HL-60 (cell line): ENCODE measurements around the gene TBCA.

Experiments used
- DNase-seq, 2 experiments: peaks; one replicate each; pipeline ENCODE4 v3.0.0-alpha.2; 2010 to 2020; ENCODE audit warnings: low read depth in 1 of 2, low spot score in 1 of 2
- H3K27ac ChIP-seq: fragments of 250-450 bp; sonication (Bioruptor Pico); replicated peaks from 2 replicates; pipeline ENCODE4 v1.5.1; 2020; ENCODE audit warnings: mild to moderate bottlenecking, moderate library complexity
- H3K27me3 ChIP-seq: fragments of 250-450 bp; sonication (Bioruptor Pico); 2 replicates; pipeline ENCODE4 v1.5.1; 2021; ENCODE audit warnings: mild to moderate bottlenecking, moderate library complexity; ENCODE audit not compliant: insufficient read depth, poor library complexity, severe bottlenecking
- H3K4me3 ChIP-seq: replicated peaks from 2 replicates; pipeline ENCODE4 v1.5.1; 2011; ENCODE audit warnings: mild to moderate bottlenecking, control low read depth, low read length; ENCODE audit not compliant: insufficient read depth
- GABPA ChIP-seq: IDR thresholded peaks from 2 replicates; pipeline ENCODE4 v1.6.1; 2012; ENCODE audit warnings: low read depth
- POLR2AphosphoS5 ChIP-seq: IDR thresholded peaks from 2 replicates; pipeline ENCODE4 v1.6.1; 2012; ENCODE audit warnings: low read depth
- SPI1 ChIP-seq: IDR thresholded peaks from 2 replicates; pipeline ENCODE4 v1.6.1; 2012; ENCODE audit warnings: low read depth, mild to moderate bottlenecking, borderline replicate concordance
- TF ChIP-seq, protein P1 (sequence below): IDR thresholded peaks from 2 replicates; pipeline ENCODE4 v1.6.1; 2012; ENCODE audit warnings: low read depth; ENCODE audit not compliant: insufficient replicate concordance
- TF ChIP-seq, protein P2 (sequence below): IDR thresholded peaks from one replicate; pipeline ENCODE4 v1.5.1; 2011; ENCODE audit warnings: low read length, control low read depth, inconsistent platforms; ENCODE audit not compliant: insufficient read depth

The TBCA gene

DNA sequence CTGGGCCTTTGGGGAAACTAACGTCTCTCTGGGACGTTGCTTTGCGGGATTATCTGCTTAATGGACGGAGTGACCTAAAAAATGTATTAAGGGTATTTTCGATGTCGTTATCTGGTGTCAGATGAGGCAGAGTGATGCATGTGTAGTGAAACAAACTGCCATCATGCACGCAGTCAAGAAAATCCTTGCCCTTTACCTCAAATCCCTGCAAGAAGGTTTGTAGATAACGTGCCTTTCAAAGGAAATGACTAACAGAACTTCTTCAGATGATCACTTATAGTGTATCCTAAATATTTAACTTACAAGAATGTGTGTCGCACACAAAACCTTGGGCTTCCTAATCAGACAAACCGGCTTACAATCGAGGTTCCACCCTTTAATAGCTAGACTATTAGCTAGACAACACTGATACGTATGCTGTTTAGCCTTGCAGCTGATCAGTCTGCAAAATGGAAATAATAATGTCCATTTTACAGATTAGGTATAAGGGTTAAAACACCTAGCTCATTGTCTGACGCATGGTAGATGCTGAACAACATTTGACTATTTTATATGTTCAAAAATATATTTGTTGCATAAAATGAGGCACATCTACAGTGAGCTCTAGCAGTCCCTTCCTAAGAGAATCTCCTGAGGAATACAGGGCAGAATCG lies 541 bp upstream of the TBCA start:
- no peak for DNase-seq
- Histone ChIP-seq H3K27me3 (no peaks in the 10 kb centered on the region), H3K4me3 (peak overlapping the region; percentile 55), H3K27ac (peak overlapping the region; percentile 32; the same call in 1 of the 2 replicates)
- no peak for TF ChIP-seq POLR2AphosphoS5
- TF ChIP-seq SPI1, result no peak
- TF ChIP-seq, protein P1, sequence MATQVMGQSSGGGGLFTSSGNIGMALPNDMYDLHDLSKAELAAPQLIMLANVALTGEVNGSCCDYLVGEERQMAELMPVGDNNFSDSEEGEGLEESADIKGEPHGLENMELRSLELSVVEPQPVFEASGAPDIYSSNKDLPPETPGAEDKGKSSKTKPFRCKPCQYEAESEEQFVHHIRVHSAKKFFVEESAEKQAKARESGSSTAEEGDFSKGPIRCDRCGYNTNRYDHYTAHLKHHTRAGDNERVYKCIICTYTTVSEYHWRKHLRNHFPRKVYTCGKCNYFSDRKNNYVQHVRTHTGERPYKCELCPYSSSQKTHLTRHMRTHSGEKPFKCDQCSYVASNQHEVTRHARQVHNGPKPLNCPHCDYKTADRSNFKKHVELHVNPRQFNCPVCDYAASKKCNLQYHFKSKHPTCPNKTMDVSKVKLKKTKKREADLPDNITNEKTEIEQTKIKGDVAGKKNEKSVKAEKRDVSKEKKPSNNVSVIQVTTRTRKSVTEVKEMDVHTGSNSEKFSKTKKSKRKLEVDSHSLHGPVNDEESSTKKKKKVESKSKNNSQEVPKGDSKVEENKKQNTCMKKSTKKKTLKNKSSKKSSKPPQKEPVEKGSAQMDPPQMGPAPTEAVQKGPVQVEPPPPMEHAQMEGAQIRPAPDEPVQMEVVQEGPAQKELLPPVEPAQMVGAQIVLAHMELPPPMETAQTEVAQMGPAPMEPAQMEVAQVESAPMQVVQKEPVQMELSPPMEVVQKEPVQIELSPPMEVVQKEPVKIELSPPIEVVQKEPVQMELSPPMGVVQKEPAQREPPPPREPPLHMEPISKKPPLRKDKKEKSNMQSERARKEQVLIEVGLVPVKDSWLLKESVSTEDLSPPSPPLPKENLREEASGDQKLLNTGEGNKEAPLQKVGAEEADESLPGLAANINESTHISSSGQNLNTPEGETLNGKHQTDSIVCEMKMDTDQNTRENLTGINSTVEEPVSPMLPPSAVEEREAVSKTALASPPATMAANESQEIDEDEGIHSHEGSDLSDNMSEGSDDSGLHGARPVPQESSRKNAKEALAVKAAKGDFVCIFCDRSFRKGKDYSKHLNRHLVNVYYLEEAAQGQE, result no peak
- TF ChIP-seq GABPA, result no peak
- TF ChIP-seq, protein P2, sequence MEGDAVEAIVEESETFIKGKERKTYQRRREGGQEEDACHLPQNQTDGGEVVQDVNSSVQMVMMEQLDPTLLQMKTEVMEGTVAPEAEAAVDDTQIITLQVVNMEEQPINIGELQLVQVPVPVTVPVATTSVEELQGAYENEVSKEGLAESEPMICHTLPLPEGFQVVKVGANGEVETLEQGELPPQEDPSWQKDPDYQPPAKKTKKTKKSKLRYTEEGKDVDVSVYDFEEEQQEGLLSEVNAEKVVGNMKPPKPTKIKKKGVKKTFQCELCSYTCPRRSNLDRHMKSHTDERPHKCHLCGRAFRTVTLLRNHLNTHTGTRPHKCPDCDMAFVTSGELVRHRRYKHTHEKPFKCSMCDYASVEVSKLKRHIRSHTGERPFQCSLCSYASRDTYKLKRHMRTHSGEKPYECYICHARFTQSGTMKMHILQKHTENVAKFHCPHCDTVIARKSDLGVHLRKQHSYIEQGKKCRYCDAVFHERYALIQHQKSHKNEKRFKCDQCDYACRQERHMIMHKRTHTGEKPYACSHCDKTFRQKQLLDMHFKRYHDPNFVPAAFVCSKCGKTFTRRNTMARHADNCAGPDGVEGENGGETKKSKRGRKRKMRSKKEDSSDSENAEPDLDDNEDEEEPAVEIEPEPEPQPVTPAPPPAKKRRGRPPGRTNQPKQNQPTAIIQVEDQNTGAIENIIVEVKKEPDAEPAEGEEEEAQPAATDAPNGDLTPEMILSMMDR, result no peak

DNA sequence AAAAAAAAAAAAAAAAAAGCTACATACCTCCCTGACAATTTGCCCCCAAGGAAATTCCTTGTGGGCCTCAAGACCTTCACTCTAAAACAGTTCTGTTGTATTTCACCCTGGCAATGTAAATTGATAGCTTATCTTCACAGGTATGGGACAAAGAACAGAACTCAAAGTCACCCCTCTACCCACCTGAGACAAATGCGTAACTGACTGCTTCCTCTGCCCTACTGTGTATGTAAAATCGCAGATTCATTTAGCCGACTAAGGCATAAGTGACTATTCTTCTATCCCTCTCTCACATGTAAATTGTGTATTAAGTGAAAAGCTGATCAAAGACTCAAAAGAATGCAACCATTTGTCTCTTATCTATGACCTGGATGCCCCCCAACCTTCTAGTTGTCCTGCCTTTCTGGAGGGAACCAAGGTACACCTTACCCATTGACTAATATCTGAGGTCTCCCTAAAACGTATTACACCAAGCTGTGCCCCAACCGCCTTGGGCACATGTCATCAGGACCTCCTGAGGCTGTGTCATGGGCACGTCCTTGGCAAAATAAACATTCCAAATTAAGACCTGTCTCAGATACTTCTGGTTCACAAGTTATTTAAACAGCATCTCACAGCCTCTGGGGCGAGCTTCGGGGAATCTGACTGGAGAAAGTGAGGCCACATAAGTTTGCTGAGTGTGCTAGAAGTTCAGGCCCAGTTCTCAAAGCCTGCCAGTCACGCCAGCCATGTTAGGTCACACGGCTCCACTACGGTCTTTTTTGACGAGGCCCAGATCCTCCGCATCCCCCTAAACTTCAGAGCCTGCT lies 954 bp downstream of the TBCA start:
- H3K4me3 ChIP-seq, result peak overlapping the region; percentile 55
- no peaks in the 10 kb centered on the region for H3K27me3 ChIP-seq
- TF ChIP-seq, protein P2, result no peak
- TF ChIP-seq, protein P1, result no peak
- no peak for TF ChIP-seq SPI1
- TF ChIP-seq POLR2AphosphoS5, result no peak
- TF ChIP-seq GABPA, result no peak
- peak overlapping the region; percentile 76 for H3K27ac ChIP-seq
- peak in 1 of 2 experiments; percentile 13 for DNase-seq

DNA sequence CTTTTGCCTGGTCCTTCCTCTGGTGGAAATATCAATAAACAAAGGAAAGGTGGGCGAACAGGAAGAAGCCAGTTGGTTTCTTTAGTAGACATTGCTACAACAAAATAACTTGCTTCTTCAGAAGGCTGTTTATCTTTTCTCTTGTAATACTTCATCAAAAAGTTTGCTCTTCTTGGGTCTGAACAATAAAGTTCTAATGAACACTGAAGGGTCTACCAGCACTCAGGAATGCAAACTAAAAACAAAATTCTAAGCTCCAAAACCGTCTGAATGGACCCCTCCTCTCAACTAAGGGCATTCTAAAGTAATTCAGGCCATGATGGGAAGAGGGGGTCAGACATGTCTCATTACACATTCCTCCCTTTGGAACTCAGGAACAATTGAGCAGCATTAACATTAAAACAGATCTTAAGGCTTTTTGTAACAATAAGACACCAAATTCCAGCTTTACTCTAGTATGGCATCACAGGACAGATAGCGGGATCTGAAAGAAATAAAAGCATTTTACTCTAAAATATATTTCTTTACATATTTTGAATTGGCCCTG lies 2.3 kb downstream of the TBCA start:
- no peak for DNase-seq
- Histone ChIP-seq H3K27ac (no peak overlapping the region), H3K27me3 (no peaks in the 10 kb centered on the region), H3K4me3 (no peak overlapping the region)
- TF ChIP-seq SPI1, result no peak
- TF ChIP-seq GABPA, result no peak
- TF ChIP-seq POLR2AphosphoS5, result no peak
- TF ChIP-seq, protein P2, result no peak
- TF ChIP-seq, protein P1, result no peak
